DOHH2 (cell line): Measurements from ENCODE around the gene DIS3.
A peak's percentile ranks its signal among the peaks of the same experiment; 100 is the strongest.

ENCODE experiments used
- H3F3A ChIP-seq: fragments of 200-600 bp; sonication (generic), shearing (Covaris generic); 2 replicates; pipeline ENCODE4 v1.6.0; 2016; ENCODE audit warnings: antibody characterized with exemption, mild to moderate bottlenecking; ENCODE audit not compliant: control insufficient read depth, insufficient read depth
- H3K27ac ChIP-seq: fragments of 200-600 bp; sonication (generic); 2 replicates; pipeline ENCODE4 v1.5.1; 2014; ENCODE audit warnings: low read depth, mild to moderate bottlenecking, low read length, moderate library complexity
- H3K27me3 ChIP-seq: fragments of 200-600 bp; sonication (generic); 2 replicates; pipeline ENCODE4 v1.6.1; 2014; ENCODE audit warnings: mild to moderate bottlenecking, low read length, mixed read lengths; ENCODE audit not compliant: control insufficient read depth
- H3K36me3 ChIP-seq: fragments of 200-600 bp; sonication (generic); 2 replicates; pipeline ENCODE4 v1.6.1; 2014; ENCODE audit warnings: mild to moderate bottlenecking, low read length, moderate library complexity, mixed read lengths; ENCODE audit not compliant: control insufficient read depth
- H3K4me1 ChIP-seq: fragments of 200-600 bp; sonication (generic); 2 replicates; pipeline ENCODE4 v1.6.1; 2014; ENCODE audit warnings: mild to moderate bottlenecking, low read length, mixed read lengths; ENCODE audit not compliant: control insufficient read depth
- H3K4me2 ChIP-seq: fragments of 200-600 bp; sonication (generic); 2 replicates; pipeline ENCODE4 v1.6.0; 2014; ENCODE audit warnings: mild to moderate bottlenecking, low read length, moderate library complexity
- H3K4me3 ChIP-seq: fragments of 200-600 bp; sonication (generic); 2 replicates; pipeline ENCODE4 v1.5.1; 2014; ENCODE audit warnings: mild to moderate bottlenecking, low read length, mixed read lengths
- H3K79me2 ChIP-seq: fragments of 200-600 bp; sonication (generic); 2 replicates; pipeline ENCODE4 v1.6.1; 2014; ENCODE audit warnings: mild to moderate bottlenecking, low read length, mixed read lengths; ENCODE audit not compliant: control insufficient read depth
- H3K9me2 ChIP-seq: fragments of 200-600 bp; sonication (generic); replicated peaks from 2 replicates; pipeline ENCODE4 v1.6.1; 2014; ENCODE audit warnings: mild to moderate bottlenecking, low read length, mixed read lengths; ENCODE audit not compliant: control insufficient read depth
- H3K9me3 ChIP-seq: fragments of 200-600 bp; sonication (generic); 2 replicates; pipeline ENCODE4 v1.6.1; 2014; ENCODE audit warnings: antibody characterized with exemption, low read length, mixed read lengths; ENCODE audit not compliant: control insufficient read depth, insufficient read depth
- H4K20me1 ChIP-seq: fragments of 200-600 bp; sonication (generic); 2 replicates; pipeline ENCODE4 v1.6.0; 2014; ENCODE audit warnings: low read depth, mild to moderate bottlenecking, antibody characterized with exemption, low read length, moderate library complexity; ENCODE audit not compliant: control insufficient read depth, insufficient read depth
- CTCF ChIP-seq: fragments of 200-600 bp; sonication (generic); IDR thresholded peaks from one replicate; pipeline ENCODE4 v1.5.1; 2014; ENCODE audit warnings: antibody characterized with exemption, mild to moderate bottlenecking, low read depth, low read length; ENCODE audit not compliant: poor library complexity, severe bottlenecking
- EZH2phosphoT487 ChIP-seq: fragments of 200-600 bp; sonication (generic); IDR thresholded peaks from 2 replicates; pipeline ENCODE4 v1.6.1; 2017; ENCODE audit warnings: borderline replicate concordance, mild to moderate bottlenecking, antibody characterized with exemption, low read length, moderate library complexity, mixed read lengths

Gene DIS3

GRCh38 chr13:72781451-72782439, at the start of gene DIS3, which contains the start of gene PIBF1:
TSS of gene DIS3 (minus strand) at chr13:72781900. CDS start at chr13:72781832, 68 bp downstream.
TSS of gene PIBF1 (plus strand) at chr13:72782133. CDS start at chr13:72783470, 1,337 bp downstream.
- peak within 1 kb of the TSS; percentile 87 for H3K4me3 ChIP-seq
- no peaks in the 10 kb centered on the region for H3K9me3 ChIP-seq
- peaks cover 71% of the 10 kb centered on the region for H3K36me3 ChIP-seq
- no peak for TF ChIP-seq CTCF
- TF ChIP-seq EZH2phosphoT487: no peak
- H3K4me2 ChIP-seq: peak within 1 kb of the TSS; percentile 94
- peaks cover 17% of the 10 kb centered on the region for H4K20me1 ChIP-seq
- H3K9me2 ChIP-seq: no peaks in the 10 kb centered on the region
- peak within 1 kb of the TSS; percentile 77 for H3K27ac ChIP-seq
- H3K79me2 ChIP-seq: peaks cover 98% of the 10 kb centered on the region
- no peaks in the 10 kb centered on the region for H3K27me3 ChIP-seq
- H3F3A ChIP-seq: no peaks in the 10 kb centered on the region; the same call in 1 of the 2 replicates
- H3K4me1 ChIP-seq: peaks cover 34% of the 10 kb centered on the region

- no peaks in the 10 kb centered on the region for H3K9me3 ChIP-seq
- H3K4me3 ChIP-seq: no peak overlapping the region
- no peaks in the 10 kb centered on the region for H3F3A ChIP-seq
- H3K9me2 ChIP-seq: no peaks in the 10 kb centered on the region
- H4K20me1 ChIP-seq: no peaks in the 10 kb centered on the region
- H3K27me3 ChIP-seq: no peaks in the 10 kb centered on the region
- H3K27ac ChIP-seq: no peak overlapping the region
- no peaks in the 10 kb centered on the region for H3K79me2 ChIP-seq
- H3K36me3 ChIP-seq: peaks cover 64% of the 10 kb centered on the region
- H3K4me2 ChIP-seq: no peak overlapping the region
- TF ChIP-seq EZH2phosphoT487 (no peak), CTCF (no peak)
- H3K4me1 ChIP-seq: no peaks in the 10 kb centered on the region
Measured at GRCh38 chr13:72823724-72824123, 42.0 kb upstream of the DIS3 start.

- no peaks in the 10 kb centered on the region for H3K9me2 ChIP-seq
- H3K27ac ChIP-seq: no peak overlapping the region
- no peaks in the 10 kb centered on the region for H3K4me1 ChIP-seq
- no peaks in the 10 kb centered on the region for H3K27me3 ChIP-seq
- TF ChIP-seq CTCF (no peak), EZH2phosphoT487 (no peak)
- H3K4me2 ChIP-seq: no peak overlapping the region
- H3F3A ChIP-seq: no peaks in the 10 kb centered on the region
- H3K36me3 ChIP-seq: peaks cover 62% of the 10 kb centered on the region
- no peaks in the 10 kb centered on the region for H4K20me1 ChIP-seq
- H3K79me2 ChIP-seq: no peaks in the 10 kb centered on the region
- no peaks in the 10 kb centered on the region for H3K9me3 ChIP-seq
- no peak overlapping the region for H3K4me3 ChIP-seq
Measured at GRCh38 chr13:72823081-72823480, 41.4 kb upstream of the DIS3 start.
